ENCODE data around the gene SHISA3.

The SHISA3 gene

DNA sequence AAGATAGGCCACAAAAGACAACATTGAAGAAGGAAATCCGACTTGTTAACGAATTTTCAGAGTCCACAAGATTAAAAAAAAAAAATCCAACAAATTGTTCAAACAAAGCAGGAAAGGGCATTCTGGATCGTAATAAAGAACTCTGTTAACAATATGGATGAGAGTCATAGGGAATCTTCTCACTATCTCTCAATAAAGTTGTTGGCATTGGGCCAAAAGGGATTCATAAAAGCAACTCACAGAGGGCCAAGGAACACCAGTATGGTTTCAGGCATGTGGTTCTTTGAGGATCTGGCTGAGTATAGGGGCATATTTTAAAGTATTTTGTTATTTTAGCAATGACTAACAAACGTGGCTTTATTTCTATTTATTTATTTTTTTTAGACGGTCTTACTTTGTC is 49.5 kb downstream of the SHISA3 start:
- H3K4ac ChIP-seq (ENCODE audit: low read depth, low read length) = no peak overlapping the region
- no peaks in the 10 kb centered on the region for H3K79me2 ChIP-seq (ENCODE audit: control insufficient read depth, insufficient read depth, low read length, poor library complexity)
- no peak overlapping the region for H3K4me3 ChIP-seq (ENCODE audit: low read depth, low read length)
- no peak overlapping the region for H3K14ac ChIP-seq (ENCODE audit: low read length)
- H2BK12ac ChIP-seq (ENCODE audit: low read length) = no peak overlapping the region
- H3K23ac ChIP-seq (ENCODE audit: low read length) = no peak overlapping the region
- H3K18ac ChIP-seq (ENCODE audit: low read length) = no peak overlapping the region
- WGBS (ENCODE audit: extremely low coverage, insufficient coverage, insufficient read length) = no CpG with 5 or more reads among the region's 5 CpGs
- H3K27me3 ChIP-seq (ENCODE audit: insufficient read depth, low read length) = no peaks in the 10 kb centered on the region
- no peaks in the 10 kb centered on the region for H3K9me3 ChIP-seq (ENCODE audit: insufficient read depth, low read depth, low read length)
- no peak overlapping the region for H4K8ac ChIP-seq (ENCODE audit: low read depth, low read length)
- H4K91ac ChIP-seq (ENCODE audit: low read depth, low read length) = no peak overlapping the region
- peak in 1 of 2 donors; percentile 16 for DNase-seq
- no peak overlapping the region for H2BK5ac ChIP-seq (ENCODE audit: low read depth, low read length, poor library complexity)
- no peak overlapping the region for H2BK120ac ChIP-seq (ENCODE audit: insufficient read depth, low read length, poor library complexity)
- H3K36me3 ChIP-seq (ENCODE audit: control insufficient read depth in 1 of 2, insufficient read depth in 2 of 2, low read length in 2 of 2) = no peaks in the 10 kb centered on the region
- H4K12ac ChIP-seq (ENCODE audit: low read depth, low read length) = no peak overlapping the region
- no peak overlapping the region for H2AK5ac ChIP-seq (ENCODE audit: low read length)
- H3K9ac ChIP-seq (ENCODE audit: low read length) = no peak overlapping the region
- H3K79me1 ChIP-seq (ENCODE audit: low read length) = no peaks in the 10 kb centered on the region
- H3K27ac ChIP-seq (ENCODE audit: low read depth, low read length) = no peak overlapping the region
- no peaks in the 10 kb centered on the region for H3K4me1 ChIP-seq (ENCODE audit: control insufficient read depth in 1 of 2, insufficient read depth in 2 of 2, low read length in 2 of 2)
- H3K4me2 ChIP-seq (ENCODE audit: low read length) = no peak overlapping the region
- no peak overlapping the region for H2AFZ ChIP-seq (ENCODE audit: insufficient read depth, low read length, poor library complexity)
